HG03196 (cell line): ENCODE data around the gene PRKAR1B.
"Not testable (repeated sequence)": the region's sequence is repeated elsewhere in the genome, so short reads cannot be mapped to it uniquely, and the experiment has no call there.

ENCODE experiments used
- ATAC-seq: cut with Tn5 transposase; IDR thresholded peaks from one replicate; pipeline ENCODE4 v1.9.1; 2021; ENCODE audit not compliant: unreplicated experiment

Gene PRKAR1B

DNA sequence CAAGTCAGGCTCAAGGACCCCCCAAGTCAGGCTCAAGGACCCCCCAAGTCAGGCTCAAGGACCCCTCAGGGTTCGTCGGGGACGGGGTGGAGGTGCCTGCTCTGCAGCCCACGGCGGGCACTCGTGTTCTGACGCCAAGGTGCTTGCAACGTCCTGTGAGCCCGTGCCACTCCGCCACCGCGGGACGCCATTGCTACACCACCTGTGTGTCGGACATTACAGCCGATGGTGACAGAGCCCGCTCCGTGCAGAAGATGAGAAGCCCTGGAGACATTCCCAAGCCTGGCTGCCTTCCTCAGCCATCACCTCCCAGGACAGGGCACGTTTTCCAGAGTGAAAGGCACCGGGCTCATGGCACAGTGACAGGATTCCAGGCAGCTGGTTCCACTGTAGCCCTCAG, 98.3 kb downstream of the PRKAR1B start:
- no peak for ATAC-seq

DNA sequence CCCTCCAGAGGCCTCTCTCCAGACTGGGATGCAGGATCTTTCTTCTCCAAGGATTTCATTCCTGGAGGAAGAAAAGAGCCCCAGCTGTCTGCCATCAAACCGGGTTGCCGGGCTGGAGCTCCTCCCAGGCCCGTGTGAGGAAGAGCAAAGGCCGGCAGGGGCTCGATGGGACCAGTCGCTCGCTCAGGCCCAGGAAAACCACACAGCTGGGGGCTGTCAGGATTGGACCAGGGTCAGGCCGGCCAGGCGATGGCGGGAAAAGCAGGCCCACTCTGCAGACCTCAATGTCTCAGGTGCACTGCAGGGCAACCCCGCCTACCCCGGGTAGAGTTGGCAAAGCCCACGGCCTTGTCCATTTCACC, 98.7 kb downstream of the PRKAR1B start:
- no peak for ATAC-seq

DNA sequence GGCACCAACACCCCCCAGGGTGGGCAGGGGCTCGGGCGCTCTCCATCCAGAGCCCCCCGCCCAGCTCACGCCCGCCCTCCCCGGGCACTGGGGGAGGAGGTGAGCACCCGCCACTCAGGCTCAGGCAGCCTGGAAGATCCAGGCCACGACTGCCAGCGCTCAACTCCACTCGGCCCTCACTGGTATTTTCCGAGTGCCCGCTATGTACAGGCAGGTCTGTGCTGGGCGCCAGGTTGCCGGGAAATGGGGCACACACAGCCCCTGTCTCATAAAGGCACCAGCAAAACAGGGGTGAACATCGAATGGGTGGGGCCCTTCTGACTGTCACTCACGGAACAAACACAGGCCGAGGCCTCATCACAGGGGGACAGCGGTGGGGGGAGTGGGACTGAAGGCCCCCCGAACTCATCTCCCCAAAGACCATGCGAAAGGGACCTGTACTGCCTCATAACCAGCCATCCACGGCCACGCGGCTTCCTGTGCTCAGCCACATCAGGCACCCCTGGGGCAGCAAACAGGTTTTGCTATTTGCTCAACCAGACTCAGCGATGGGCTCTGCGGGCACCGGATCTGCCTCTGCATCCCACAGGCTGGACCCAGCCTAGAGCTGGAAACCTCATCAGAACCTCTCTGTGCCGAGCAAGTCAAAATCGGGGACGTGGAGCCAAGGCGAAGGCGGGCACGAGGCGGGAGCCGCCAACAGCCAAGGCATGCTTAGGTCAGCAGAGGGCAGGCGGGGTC, 99.2 kb downstream of the PRKAR1B start:
- no peak for ATAC-seq

DNA sequence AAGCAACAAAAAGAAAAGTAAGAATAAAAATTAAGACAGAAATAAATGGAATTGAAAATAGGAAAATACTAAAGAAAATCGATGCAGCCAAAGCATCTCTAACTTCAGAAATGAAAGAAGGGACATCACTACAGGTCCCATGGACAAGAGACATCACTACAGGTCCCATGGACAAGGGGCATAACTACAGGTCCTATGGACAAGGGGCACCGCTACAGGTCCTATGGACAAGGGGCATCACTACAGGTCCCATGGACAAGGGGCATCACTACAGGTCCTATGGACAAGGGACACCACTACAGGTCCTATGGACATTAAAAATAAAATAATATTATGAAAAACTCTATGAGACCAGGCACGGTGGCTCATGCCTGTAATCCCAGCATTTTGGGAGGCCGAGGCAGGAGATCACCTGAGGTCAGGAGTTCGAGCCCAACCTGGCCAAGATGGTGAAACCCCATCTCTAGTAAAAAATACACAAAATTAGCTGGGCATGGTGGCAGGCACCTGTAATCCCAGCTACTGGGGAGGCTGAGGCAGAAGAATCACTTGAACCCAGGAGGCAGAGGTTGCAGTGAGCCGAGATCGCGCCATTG, 101.6 kb downstream of the PRKAR1B start:
- no peak for ATAC-seq

DNA sequence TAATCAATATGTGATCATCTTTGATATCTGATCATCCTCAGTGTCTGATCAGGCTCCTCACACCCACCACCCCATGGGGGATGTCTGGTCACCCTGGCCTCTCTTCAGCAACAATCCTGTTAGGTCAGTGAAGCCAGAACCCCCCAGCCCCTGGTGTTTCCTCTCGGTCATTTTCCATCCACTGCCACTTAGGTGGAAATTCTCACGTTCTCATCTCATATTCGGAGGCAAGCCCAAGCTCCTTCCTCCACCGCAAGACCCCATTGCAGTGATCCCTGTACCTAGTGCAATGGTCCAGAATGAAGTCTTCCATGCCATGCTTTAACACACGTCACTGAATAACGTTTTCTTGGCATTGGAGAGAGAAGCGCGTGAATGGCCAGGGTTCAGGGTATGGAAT, 103.6 kb downstream of the PRKAR1B start:
- no peak for ATAC-seq

DNA sequence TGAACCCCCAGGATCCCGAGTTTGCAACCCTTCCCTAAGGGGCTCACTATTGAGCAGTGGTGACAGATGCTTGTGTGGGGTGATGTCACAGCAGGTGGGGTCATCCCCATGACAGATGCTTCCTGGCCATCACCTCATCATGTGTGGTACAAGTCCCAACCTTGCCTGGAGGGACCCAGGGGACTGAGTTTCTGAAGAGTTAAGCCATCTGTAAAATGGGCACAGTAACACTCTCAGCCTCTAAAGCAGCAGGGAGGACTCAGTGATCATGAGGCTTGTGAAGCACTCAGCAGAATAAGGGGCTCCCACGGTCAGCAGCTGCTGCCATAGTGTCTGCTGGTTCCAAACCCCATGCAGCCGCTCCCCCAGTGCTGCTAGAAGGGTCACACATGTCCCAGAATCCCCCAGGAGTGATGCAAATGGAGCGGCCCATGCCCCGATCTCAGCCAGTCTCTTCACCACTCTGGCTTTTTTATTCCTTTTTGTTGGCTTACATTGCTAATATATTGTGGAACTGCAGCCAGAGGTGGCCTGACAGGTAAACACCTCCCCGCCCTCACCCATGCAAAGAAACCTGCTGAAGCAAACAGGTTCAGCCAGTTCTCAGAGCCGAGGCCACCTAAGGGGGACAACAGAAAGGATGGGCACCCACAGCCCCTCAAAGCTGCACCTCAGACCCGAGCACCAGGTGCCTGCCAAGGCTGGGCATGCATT, 105.4 kb downstream of the PRKAR1B start:
- ATAC-seq, result no peak

DNA sequence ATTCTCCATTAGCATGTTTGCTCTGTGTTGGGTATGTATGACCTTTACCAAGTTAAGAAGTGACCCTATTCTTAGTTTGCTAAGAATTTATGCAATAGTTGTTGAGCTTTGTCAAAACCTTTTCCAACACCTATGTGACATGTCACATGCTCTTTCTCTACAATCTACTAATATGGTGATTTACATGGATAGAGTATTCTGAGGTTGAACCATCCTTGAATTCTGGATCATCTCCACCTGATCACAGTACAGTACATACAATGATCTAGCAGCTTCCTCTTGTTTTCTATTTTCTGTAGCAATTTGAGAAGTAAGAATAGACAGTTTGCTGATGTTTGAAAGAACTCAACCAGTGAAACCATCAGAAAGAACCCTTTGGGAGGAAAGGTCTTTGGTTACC, 106.2 kb downstream of the PRKAR1B start:
- ATAC-seq, result no peak

DNA sequence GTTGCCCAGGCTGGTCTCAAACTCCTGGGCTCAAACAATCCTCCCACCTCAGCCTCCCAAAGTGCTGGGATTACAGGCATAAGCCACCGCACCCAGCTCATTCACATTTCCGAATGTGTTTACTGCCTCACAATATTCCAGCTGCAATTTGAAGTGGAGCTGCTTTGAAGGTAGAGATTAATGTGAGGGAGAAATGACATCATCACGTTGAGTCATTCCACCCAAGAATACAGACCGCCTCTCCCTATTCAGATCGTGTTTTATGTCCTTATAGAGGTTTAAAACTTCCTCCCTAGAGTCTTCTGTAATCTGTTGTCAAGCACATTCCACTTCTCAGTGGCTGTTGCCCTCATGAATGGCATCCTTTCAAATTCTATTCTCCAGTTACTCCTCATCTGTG, 107.0 kb downstream of the PRKAR1B start:
- ATAC-seq, result no peak

DNA sequence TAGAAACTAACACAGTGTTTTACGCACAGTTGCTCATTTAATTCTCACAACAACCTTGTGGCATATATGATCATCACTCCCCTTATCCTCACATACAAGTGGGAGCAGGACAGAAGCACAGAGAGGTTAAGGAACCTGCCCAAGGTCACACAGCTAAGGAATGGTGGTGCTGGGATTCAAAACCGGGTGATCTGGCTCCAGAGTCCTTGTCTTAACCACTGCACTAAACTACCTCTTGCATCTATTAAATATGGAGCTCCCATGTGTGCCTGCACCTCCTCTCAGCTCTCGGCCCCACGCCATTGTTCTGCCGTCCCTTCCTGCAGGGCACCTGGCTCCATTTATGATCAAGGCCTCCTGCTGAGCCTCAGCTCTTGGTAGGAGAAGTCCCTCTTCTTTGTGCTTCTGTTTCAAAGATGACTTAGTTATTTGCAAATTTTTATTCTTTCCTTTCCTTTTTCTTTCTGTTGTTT, 107.7 kb downstream of the PRKAR1B start:
- ATAC-seq, result no peak

DNA sequence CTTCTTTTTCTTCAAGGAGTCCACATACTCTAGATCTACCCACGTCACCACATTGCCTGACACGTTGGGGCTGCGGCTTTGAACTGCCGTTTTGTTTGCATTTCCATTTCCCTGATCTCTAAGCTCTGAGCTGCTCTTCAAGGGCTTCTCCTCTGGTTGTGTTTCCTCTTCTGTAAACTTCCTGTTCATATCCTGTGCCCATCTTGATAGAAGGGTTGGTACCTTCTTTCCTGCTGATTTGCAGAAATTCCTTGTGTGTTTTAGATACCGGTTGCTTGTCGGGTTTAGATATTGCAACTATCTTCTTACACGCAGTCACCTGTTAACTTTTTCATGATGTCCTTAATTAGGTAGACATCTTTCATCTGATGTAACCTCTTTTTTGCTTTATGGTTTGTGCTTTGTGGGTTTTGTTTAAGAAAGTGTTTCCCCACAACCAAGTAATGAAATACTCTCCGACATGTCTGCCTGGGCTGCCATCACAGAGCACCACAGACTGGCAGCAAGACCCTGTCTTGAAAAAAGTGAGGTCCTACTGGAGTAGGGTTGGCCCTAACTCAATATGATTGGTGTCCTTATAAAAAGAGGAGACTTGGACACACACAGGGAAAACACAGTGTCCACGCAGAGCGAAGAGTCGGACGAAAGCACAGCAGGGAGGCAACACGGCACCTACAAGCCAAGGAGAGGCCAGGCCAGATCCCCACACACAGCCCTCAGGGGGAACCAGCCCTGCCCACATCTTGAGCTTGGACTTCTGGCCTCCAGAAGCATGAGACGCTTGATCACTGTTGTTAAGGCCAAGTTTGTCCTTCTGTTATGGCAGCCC, 108.3 kb downstream of the PRKAR1B start:
- ATAC-seq, result no peak

DNA sequence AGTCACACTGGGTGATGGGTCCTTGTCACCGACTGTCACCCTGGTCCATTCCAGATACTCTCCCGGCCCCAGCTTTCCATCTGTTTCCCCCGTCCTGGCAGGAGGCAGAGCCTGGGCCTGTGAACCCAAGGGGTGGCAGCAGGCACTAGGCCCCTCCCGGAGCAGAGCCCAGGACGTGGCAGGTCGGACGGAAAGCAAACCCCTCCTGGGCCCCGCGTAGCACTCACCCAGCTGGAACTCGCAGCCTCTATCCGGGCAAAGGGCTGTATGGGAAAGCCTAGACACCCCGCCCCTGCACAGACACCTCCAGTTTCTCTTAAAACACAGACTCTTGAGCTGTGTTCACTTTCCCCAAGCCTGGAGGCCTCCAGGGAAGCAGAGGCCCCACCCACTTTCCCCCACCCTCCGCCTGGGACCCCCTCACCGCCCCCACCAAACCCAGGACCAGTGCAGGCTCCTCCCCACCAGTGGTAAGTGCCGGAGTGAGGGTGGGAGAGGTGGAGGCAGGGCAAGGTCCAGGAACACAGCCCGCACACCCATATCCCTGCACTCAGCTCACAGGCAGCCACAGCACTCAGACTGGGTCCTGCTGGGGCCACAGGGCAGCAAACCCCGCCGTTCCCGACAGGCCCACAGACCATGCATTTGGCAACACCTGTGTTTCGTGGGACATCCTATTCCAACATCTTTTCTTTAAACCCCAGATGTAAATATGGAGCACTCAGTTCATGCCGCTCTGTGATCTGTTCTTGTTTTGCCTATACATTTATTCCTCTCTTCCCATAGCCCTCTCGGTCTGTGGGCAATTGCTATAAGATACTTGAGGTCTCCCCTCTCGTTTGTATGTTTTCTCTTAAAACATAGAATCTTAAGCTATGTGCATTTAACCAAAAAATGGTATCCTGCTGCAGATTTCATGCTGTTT, 109.2 kb downstream of the PRKAR1B start:
- no peak for ATAC-seq

DNA sequence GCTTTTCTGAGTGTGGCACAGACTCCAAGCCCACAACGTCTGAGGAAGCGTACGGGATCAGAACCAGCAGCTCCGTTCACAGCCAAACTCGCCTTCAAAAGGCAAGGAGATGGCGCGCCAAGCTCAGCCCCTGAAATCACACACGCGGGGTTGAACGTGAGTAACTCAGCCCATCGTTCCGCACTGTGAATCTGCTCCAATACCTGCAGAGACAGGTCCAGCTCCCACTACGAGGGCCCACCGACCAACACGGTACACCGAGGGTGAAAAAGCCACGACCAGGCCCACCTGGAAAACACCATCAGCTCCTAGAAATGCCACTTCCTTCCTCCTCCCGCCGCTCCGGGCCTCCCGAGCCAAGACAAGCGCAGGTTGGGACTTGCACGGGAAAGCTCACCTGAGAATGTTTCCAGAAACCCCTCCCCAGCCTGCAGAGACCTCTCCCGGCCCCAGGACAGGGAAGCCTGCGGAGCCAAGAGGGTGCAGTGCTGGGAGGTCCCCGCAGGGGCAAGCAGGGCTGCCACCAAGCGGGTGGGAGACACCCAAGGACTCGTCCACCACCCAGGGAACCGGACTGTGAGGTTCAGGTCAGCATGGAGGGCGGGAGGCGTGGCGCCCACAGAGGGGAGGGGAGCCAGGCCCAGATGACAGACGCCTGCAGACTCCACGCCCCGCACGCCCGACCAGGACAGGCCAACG, 113.5 kb downstream of the PRKAR1B start:
- no peak for ATAC-seq

DNA sequence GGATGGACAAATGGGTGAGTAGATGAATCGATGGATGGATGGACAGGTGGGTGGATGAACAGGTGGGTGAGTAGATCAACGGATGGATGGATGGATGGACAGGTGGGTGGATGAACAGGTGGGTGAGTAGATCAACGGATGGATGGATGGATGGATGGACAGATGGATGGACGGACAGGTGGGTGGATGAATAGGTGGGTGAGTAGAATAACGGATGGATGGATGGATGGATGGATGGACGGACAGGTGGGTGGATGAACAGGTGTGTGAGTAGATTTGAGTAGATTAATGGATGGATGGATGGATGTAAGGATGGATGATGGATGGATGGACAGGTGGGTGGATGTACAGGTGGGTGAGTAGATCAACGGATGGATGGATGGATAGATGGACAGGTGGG, 115.2 kb downstream of the PRKAR1B start:
- ATAC-seq, result not testable (repeated sequence)

DNA sequence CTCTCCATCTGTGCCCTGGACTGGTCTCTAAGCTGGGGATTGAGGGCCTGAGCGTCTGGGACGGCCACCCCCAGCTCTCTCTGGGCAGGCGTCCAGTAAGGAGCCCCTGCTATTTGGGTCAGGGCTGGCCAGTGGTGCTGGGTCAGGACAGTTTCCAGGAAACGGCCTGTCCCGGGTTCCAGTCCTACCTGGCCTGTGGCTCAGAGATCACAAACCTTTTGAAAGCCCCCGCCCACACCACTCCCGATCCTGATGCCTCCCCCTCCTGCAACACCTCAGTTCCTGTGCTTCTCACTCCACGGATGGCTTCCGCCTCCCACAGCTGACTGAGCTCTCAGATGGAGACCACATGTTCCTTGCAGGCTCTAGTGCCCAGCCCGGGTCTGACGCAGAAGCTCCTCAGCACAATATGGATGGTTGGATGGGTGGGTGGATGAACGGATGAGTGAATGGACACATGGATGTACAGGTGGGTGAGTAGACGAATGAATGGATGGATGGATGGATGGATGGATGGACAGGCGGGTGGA, 115.7 kb downstream of the PRKAR1B start:
- no peak for ATAC-seq

DNA sequence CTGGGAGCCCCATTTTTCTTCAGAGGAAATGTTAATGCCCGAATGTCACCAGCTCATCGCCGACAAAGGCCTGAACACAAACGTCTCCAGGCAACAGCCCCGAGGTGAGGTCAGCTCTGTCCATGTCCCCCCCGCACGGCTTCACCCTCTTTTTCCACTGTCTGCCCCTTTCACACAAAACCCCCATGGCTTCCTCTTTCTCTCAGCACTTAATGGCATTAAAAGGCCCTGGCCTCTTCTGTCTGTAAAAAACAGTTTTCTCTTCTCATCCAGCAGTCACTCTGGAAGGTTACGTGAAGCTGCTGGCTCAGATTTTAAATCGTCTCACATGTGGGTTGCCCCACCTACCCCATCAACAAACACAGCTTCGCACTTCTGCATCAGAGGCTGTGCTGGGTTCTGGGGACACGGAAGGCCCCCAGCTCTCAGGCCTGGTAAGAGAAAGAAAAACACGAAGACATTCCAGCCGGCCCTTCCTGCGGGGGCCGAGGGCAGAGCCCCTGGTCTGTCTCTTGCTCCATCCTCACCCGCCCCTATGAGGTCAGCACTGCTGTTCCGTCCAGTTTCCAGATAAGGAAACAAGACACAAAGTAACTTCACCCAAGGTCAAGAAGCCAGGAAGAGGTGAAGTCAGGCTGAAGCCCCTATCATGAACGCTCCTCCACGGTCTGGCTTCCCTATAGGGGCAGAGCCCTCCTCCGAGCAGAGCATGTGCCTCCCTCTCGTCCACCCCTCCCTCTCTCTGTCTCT, 116.4 kb downstream of the PRKAR1B start:
- no peak for ATAC-seq

DNA sequence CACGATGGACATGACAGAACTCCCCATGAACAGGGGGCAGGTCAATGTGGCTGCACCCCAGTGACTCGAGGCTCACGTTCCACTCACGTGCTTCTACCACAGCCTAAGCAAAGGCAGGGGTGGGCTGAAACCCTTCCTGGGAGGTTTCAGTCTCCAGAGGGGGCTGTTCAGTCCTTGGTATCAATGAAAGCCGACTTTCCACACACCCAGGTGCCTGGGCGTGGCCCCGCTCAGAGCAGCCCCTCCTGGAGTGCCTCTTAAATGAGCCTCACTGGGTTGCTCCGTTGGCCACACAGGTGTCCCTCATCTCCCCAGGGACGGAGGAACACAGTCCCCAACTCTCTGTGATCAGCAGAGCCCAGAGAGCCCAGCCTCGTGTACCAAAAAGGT, 116.9 kb downstream of the PRKAR1B start:
- no peak for ATAC-seq

DNA sequence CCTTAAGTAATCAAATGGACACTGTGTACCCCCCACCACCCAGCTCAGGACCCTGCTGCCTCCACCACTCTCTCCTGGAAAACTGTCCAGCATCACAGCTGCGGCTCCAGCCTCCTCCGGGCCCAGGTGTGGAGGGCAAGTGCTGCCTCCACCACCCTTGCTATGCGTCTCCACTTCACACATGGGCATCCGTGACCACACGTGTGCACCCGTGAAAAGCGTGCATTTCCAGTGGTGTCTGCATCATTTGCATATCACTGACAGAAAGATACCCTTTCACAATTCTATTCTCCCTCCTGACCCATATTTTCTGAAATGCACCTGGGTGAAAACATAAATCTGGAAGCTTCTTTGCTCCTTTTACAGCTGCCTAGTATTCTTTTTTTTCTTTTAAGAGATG, 117.7 kb downstream of the PRKAR1B start:
- ATAC-seq, result no peak

DNA sequence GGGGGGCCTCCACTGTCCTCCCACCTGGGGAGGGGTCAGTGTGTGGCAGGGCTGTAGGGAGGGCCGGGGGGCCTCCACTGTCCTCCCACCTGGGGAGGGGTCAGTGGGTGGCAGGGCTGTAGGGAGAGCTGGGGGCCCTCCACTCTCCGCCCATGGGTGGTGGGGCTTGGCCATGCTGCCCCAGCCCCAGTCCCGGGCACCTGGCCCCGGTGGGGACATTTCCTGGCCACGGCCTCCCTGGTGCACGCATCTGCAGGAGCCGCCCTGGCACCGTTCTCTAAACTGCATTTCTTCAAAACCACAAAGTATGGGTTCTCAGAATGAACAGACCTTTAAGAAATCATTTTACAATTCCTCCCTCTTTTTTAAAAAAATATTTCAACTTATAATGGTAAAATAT, 118.1 kb downstream of the PRKAR1B start:
- no peak for ATAC-seq

DNA sequence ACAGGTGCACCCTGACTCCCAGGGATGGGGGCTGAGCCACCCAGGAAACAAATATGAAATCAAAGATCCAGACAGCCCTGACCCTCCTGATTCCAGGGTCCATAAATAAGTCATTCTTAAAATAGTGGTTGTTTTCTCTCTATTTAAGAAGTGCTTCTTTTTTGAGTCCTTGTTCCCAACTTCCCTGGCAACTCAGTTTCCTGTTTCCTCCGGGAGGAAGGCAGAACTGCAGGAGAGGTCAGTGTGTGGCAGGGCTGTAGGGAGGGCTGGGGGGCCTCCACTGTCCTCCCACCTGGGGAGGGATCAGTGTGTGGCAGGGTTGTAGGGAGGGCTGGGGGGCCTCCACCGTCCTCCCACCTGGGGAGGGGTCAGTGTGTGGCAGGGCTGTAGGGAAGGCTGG, 118.7 kb downstream of the PRKAR1B start:
- no peak for ATAC-seq
